Measurements from ENCODE around the gene SRGAP1. TPM values are rescaled to one million over a fixed set of nuclear protein-coding genes. Genes with fewer than 3 reads are reported as not detected.

SRGAP1 gene
- polyA plus RNA-seq, 3 donors: 20.6 to 23.9 (median 23.2) TPM

- DNase-seq (ENCODE audit: extremely low read depth in 1 of 11, low read depth in 9 of 11, low spot score in 4 of 11): peak; percentile 27 to 77 (median 42)
Measured at GRCh38 chr12:63917864-63918799, 73.6 kb downstream of the SRGAP1 start.

- no peak for DNase-seq (ENCODE audit: extremely low read depth in 1 of 11, low read depth in 9 of 11, low spot score in 4 of 11)
Measured at GRCh38 chr12:63918800-63919300, 74.3 kb downstream of the SRGAP1 start.

DNA sequence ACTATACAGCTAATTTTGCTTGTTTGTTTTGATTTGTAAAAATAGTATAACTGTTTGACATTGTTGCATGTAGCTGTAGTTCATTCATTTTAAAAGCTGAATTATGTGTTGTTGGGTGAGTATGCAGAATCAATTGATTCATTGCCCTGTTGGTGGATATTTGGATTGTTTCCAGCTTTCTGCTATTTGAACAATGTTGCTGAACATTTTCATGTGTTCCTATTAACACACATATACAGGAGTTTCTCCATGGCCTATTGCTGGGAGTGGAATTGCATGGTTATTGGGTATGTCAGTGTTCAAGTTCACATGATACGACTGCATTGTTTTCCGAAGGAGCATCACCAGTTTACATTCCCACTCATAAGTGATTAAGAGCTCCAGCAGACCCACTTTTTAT, 75.3 kb downstream of the SRGAP1 start:
- DNase-seq (ENCODE audit: extremely low read depth in 1 of 11, low read depth in 9 of 11, low spot score in 4 of 11): no peak

GRCh38 chr12:63921157-63921556, 76.7 kb downstream of the SRGAP1 start:
- no peak for DNase-seq (ENCODE audit: extremely low read depth in 1 of 11, low read depth in 9 of 11, low spot score in 4 of 11)

- no peak for DNase-seq (ENCODE audit: extremely low read depth in 1 of 11, low read depth in 9 of 11, low spot score in 4 of 11)
Measured at GRCh38 chr12:63922474-63922873, 78.0 kb downstream of the SRGAP1 start.

DNA sequence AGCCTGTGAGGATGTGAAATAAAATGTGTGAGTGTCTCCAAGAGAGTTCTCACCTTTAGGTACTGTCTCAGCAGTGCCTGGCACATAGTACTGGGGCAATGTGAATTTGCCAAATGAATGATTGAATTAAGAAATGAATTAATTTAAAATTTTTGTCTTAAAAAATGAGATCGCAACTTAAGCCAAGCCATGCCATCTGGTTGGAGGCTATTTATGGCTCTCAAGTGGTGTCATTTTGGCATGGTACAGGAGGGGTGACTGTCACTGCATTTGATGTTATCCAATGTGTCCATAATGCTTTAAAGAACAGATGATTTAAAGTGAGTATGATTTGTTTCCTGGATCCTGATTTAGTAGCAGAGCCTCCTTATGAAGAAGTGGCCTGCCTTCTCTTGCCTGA, 80.3 kb downstream of the SRGAP1 start:
- DNase-seq (ENCODE audit: extremely low read depth in 1 of 11, low read depth in 9 of 11, low spot score in 4 of 11): no peak

DNA sequence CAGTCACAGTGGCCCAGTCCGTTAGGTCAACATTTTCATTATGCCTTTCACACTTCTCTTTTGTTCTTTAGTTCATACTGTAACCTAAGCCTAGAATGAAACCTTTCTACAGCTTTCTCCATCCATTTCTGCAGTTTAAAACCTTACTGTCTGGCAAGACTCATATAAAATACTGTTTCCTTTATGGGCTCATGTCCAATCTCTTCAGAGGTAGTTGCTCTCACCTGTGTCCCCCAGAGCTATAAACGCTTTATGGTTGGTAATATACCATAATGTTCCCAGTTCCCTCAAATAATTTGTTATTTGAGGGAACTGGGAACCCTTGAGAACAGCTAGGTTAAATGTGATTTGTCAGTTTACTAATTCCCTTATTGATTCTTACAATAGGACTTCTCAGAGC, 83.0 kb downstream of the SRGAP1 start:
- no peak for DNase-seq (ENCODE audit: extremely low read depth in 1 of 11, low read depth in 9 of 11, low spot score in 4 of 11)

DNA sequence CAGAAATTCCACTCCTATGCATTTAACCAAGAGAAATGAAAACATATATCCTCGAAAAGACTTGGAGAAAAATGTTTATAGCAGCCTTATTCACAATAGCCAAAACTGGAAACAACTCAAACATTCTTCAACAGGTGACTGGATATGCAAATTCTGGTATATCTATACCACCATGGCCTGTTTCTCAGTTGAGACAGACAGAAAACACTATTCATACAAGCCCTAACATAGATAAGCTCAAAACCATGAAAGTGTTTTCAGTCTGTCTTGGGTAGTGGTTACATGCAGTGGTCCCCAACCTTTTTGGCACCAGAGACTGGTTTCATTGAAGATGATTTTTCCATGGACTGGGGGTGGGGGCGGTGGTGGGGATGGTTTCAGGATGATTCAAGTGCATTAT, 83.8 kb downstream of the SRGAP1 start:
- no peak for DNase-seq (ENCODE audit: extremely low read depth in 1 of 11, low read depth in 9 of 11, low spot score in 4 of 11)

- no peak for DNase-seq (ENCODE audit: extremely low read depth in 1 of 11, low read depth in 9 of 11, low spot score in 4 of 11)
Measured at GRCh38 chr12:63929426-63929825, 84.9 kb downstream of the SRGAP1 start.

GRCh38 chr12:63930971-63931370, 86.5 kb downstream of the SRGAP1 start:
- no peak for DNase-seq (ENCODE audit: extremely low read depth in 1 of 11, low read depth in 9 of 11, low spot score in 4 of 11)

DNA sequence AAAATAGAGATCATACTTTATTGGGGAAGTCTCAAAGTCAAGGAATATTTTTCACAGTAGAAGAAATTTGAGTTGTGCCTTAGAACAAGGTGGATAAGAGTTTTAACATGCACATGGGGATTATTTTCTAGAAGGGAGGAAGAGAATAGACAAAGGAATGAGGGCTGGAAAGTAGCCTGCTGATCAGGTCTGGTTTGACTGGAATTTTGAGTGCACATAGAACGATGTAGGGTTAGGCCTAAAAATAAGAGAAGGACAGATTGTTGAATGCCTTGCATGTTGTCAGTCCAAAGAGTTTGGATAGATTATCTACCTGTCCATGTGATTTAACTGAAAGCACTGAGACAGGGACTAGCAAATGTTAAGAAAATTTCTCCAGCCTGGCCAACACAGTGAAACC, 87.2 kb downstream of the SRGAP1 start:
- DNase-seq (ENCODE audit: extremely low read depth in 1 of 11, low read depth in 9 of 11, low spot score in 4 of 11): no peak

GRCh38 chr12:63934936-63935335, 90.4 kb downstream of the SRGAP1 start:
- DNase-seq (ENCODE audit: extremely low read depth in 1 of 11, low read depth in 9 of 11, low spot score in 4 of 11): no peak

GRCh38 chr12:63935361-63935760, 90.9 kb downstream of the SRGAP1 start:
- no peak for DNase-seq (ENCODE audit: extremely low read depth in 1 of 11, low read depth in 9 of 11, low spot score in 4 of 11)

- no peak for DNase-seq (ENCODE audit: extremely low read depth in 1 of 11, low read depth in 9 of 11, low spot score in 4 of 11)
Measured at GRCh38 chr12:63937378-63938316, 93.1 kb downstream of the SRGAP1 start.

GRCh38 chr12:63940310-63941005, 96.0 kb downstream of the SRGAP1 start:
- no peak for DNase-seq (ENCODE audit: extremely low read depth in 1 of 11, low read depth in 9 of 11, low spot score in 4 of 11)

- no peak for DNase-seq (ENCODE audit: extremely low read depth in 1 of 11, low read depth in 9 of 11, low spot score in 4 of 11)
Measured at GRCh38 chr12:63941166-63941800, 96.8 kb downstream of the SRGAP1 start.

DNA sequence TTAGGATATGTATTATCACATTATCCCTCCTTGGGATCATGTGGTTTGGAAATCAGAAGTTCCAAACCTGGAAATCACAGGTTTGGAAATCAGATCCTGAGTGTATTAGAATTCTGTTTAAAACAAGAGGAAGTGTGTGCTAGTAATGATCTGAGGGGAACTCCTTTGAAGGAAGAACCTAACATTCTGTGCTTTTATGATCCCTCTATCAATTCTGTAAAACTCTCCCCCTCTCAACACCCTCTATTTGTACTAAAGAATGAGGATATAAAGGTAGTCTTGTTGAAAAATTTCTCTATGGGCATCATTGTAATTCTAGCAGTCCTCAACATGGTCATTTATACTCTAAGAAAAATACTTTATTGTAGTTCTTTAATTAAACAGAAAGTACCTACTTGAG, 97.4 kb downstream of the SRGAP1 start:
- no peak for DNase-seq (ENCODE audit: extremely low read depth in 1 of 11, low read depth in 9 of 11, low spot score in 4 of 11)

GRCh38 chr12:63942464-63943241, 98.2 kb downstream of the SRGAP1 start:
- no peak for DNase-seq (ENCODE audit: extremely low read depth in 1 of 11, low read depth in 9 of 11, low spot score in 4 of 11)

All from renal cortex interstitium (tissue), 11 donors.